GM19452 (cell line): ENCODE measurements around the gene PTPRF.

Experiments
- ATAC-seq: cut with Tn5 transposase; IDR thresholded peaks from one replicate; pipeline ENCODE4 v1.9.1; 2021; ENCODE audit not compliant: unreplicated experiment

PTPRF gene

GRCh38 chr1:43512681-43513080 is 18.0 kb upstream of the PTPRF start:
- ATAC-seq, result no peak

DNA sequence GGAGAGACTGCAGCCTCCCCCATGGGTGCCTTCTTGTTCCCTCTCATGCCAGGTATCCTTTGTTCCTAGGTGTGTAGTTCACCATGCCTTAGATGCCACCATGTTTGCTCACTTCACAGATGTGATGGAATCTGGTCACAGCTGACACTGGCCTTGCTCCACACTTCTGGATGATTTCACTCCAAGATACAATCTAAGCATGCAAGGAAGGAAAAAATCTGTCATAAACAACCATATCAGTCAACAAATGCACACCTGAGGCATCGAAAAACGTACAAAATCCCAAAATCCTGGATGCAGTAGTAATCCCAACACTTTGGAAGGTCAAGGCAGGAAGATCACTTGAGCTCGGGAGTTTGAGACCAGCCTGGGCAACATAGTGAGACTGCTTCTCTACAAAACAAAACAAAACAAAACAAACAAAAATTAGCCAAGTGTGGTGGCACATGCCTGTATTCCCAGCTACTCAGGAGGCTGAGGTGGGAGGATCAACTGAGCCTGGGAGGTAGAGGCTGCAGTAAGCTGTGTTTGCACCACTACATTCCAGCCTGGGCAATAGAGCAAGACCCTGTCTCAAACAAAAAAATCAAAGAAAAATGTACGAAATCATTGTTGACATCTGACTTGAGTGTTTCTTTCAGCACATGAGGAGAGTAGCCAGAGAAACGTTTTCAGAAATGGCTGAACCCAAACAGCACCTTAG is 17.1 kb upstream of the PTPRF start:
- no peak for ATAC-seq

- ATAC-seq, result no peak
Measured at GRCh38 chr1:43518935-43519686, 11.6 kb upstream of the PTPRF start.

DNA sequence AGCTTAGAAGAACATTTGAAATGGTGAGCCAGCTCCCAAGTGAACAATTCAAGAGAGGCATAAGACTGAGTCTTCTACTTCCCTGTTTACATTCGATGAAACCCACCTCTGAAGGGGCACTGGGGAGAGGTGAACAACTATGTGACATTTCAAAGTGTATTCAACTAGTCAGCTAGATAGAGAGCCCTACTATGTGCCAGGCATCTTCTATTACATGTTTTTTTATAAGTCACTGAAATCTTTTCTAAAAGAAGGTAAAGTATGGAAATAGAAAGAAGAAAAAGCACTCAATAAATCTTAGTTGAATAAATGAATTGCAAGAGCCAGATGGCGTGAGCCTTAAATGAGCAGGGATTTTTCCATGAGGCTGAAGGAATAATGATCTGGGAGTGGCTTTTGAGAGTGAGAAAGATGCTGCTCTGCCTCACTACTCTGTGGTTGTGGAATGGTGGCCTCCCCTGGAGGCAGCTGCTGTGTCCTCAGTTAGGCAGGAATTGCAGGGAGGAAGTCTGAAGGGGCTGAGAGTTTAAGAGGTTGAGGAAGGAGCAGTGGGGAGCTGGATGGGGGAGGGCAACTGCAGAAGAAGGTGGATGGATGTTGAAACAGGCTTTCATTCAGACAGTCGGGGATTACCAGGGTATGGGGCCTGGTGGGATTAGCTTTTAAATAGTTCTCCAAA is 10.4 kb upstream of the PTPRF start:
- no peak for ATAC-seq

- ATAC-seq, result no peak
Measured at GRCh38 chr1:43521078-43521477, 9.6 kb upstream of the PTPRF start.

DNA sequence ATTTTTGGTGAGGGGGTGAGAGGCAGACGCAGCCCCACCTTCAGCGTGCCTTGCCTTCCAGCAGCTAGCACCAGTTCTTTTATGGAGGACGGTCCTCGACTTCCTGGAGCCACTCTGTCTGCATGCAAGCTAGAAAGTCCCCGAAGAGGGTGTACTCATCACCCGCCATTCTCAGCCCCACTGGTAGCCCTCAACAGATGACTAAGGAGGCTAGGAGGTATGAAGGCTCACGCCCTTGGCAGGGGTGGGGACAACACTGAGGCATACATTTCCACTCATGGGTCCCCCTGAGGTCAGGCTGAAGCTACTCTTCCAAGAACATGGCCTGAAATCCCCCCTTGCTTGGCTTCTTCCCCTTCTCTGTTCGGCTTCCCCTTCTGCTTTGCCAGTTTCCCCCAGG is 8.9 kb upstream of the PTPRF start:
- no peak for ATAC-seq

GRCh38 chr1:43522431-43522775 is 8.3 kb upstream of the PTPRF start:
- no peak for ATAC-seq

GRCh38 chr1:43522776-43523480 is 7.8 kb upstream of the PTPRF start:
- no peak for ATAC-seq

GRCh38 chr1:43524804-43525203 is 5.9 kb upstream of the PTPRF start:
- no peak for ATAC-seq

- no peak for ATAC-seq
Measured at GRCh38 chr1:43526002-43526401, 4.7 kb upstream of the PTPRF start.

DNA sequence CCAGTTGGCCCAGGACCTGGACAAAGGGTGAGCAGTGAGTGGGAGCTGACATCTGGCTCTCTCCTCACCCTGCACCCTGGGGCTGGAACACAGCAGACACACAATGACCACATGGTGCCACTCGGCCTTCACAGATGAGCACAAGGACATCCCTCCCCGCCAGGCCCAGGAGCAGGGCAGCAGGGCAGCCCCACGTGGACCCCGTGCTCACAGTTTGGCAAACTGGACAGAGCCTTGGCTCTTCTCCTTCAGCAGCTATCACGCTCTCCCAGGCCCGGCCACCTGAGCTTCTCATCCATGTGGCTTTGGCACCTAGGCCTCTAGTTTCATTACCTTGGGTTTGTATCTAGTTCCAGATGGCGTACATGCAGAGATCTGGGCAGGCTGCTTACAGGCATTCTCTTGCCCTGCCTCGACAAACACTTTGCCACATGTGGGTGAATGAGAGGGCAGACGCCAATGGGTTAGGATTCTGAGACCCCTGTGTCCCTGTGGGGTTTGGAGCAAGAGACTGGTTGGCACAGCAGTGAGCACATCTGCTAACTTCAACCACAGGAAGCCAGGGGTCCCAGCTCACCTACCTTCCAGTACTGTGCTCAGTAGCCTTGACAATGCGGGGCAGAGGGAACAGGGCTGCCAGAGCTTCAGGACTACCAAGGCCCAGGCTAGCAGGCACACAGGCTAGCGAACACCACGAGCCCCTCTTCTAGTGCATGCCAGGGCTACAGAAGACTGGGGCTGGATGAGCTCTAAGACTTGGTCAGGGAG is 3.4 kb upstream of the PTPRF start:
- ATAC-seq, result no peak

DNA sequence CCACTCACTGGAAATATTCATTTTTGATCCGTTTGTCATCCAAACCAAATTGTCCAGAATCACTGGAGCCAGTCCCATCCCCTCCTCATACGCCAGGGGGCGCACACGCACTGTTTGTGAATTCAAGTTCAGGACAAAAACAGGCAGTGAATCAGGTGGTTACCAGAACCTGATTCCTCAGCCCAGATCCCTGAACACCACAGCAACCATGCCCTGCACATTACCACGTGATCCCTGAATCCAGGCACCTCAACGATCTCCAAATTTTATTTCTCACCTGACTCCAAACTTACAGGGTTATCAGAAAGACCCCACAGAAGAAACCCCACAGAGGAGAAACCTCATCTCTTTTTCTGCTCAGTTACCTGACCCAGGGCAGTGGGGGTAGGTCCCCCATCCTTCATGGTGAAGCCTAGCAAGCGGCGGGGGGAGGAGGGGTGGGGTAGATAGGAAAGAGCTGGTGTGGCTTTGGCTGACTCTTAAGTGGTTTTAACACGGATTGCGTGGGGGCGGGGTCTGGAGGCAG is 1.4 kb upstream of the PTPRF start:
- no peak for ATAC-seq

DNA sequence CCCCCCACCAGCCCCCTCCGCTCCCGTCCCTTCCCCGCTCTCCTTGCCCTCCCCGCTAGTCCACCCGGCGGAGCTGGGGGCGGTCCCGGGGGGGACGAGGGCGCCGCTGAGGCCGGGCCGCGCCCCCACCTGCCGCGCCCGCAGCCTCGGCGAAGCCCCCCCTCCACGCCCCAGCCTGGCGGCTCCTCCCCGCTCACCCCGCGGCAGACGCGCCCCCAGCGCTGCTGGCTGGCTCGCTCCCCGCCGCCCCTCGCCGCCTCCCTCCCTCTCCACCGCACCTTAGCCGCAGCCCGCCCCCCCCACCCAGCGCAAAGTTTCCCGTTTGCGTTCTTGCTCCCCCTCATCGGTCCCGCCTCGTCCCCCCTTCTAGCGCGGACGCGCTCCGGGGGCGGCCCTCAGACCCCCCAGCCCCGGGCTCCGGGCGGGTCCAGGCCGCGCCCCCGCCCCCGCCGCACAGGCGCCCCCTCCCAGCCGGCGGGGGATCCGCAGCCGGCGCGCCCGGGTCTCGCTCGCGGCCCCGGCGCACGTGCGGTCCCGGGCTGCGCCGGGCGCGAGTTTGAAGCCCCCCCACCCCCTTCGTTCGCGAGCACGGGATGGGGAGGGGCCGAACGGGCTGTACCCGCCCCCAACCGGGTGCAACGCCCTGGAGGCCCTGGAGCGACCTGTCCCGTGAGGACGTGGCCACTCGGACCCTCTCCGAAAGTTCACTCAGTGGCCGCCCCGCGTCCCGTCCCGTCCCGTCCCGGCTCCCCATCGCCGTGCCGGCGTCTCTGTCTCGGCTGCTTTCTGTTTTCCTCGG is 623 bp downstream of the PTPRF start:
- ATAC-seq, result no peak

- ATAC-seq, result no peak
Measured at GRCh38 chr1:43531906-43532584, 1.4 kb downstream of the PTPRF start.

GRCh38 chr1:43532716-43533115 is 2.0 kb downstream of the PTPRF start:
- no peak for ATAC-seq

- no peak for ATAC-seq
Measured at GRCh38 chr1:43533584-43533983, 2.9 kb downstream of the PTPRF start.

- ATAC-seq, result no peak
Measured at GRCh38 chr1:43534256-43534655, 3.6 kb downstream of the PTPRF start.

- no peak for ATAC-seq
Measured at GRCh38 chr1:43536196-43536863, 5.6 kb downstream of the PTPRF start.
